SKM-1 (cell line): ENCODE measurements around the gene PHGDH.

Experiments used
- DNase-seq: peaks from one replicate; lab custom pipeline; 2025; ENCODE audit not compliant: unreplicated experiment; lab: John Stamatoyannopoulos, UW

The PHGDH gene

GRCh38 chr1:119758584-119758983 is 46.9 kb downstream of the PHGDH start:
- no peak for DNase-seq

DNA sequence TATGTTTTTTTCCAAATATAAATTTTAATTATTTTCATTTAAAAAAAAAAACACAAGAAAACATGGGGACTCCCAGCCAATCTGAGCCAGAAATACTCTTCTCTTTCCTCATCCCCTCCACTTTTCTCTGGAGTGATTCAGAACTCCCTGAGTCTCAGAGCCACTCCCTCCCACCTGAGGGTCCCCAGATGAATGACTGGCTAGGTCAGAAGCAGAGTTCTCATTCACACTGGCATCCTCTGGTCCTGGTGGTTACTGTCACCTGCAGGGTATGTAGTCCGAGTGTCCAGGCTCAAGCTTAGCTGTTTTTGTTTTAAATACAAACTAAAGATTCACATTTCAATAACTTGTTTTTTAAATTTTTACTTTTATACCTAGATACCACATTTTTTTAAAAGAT is 50.7 kb downstream of the PHGDH start:
- DNase-seq = no peak

GRCh38 chr1:119762953-119763352 is 51.2 kb downstream of the PHGDH start:
- no peak for DNase-seq

- DNase-seq = no peak
Measured at GRCh38 chr1:119764220-119764619, 52.5 kb downstream of the PHGDH start.

GRCh38 chr1:119766374-119766794 is 54.6 kb downstream of the PHGDH start:
- no peak for DNase-seq

DNA sequence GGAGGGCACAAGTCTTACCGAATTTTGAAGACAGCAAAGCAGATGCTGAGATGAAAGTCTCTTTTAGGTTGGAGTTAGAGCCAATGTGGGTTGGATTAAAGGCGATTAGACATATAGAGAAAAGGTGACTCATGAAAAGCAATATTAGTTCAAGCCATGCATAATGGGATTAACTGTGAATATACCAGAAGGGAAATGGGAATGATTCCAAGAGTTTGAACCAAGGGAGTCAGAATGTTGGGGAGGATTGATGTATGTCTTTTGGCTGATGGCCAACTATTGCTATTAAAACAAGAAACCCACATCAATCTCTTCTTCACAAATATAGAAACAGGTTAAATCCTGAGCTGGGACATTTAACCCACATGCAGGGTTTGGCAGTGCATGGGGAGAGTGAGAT is 55.8 kb downstream of the PHGDH start:
- no peak for DNase-seq

DNA sequence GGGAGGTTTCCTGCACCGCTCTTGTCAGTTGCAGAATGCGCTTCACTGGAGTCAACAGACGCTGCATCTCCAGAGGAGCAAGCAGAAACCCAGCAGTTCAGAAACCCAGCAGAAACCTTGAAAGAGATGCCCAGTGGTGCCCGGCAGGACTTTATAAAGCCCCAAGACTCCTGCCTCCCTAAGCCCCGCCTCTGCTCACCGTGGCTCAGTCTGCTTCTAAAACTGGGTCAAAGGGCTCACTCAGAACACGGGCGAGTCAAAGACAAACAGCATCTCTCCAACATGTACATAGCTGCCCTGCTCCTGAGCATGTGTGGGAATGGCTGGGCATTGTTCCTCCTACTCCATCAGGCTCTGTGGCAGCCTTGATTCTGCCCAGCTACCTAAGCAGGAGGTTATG is 57.0 kb downstream of the PHGDH start, which contains the start of gene HMGCS2:
HMGCS2 (minus strand) TSS at position 128 of the 400 bp plus-strand sequence; CDS start at position 67, 61 bp downstream.
- DNase-seq = no peak

GRCh38 chr1:119771016-119771415 is 59.3 kb downstream of the PHGDH start:
- DNase-seq = no peak

DNA sequence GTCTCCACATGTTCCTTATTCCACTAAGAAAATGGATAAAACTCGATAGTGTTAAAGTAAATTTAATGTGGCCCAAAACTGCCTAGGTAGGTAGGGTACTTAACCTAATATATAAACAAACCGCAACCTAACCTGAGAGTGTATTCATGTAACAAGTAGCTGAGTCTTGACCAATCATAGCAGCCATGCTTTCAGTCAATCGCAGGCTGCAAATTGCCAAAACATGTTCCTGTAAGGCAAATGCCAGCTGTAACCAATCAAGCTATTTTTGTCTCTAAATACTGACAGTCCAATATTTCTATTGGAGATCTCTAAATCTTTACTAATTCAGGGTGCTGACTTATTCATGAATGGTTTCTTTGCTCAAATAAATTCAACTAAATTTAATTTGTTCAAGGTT is 60.0 kb downstream of the PHGDH start:
- no peak for DNase-seq

GRCh38 chr1:119772298-119772697 is 60.6 kb downstream of the PHGDH start:
- no peak for DNase-seq

DNA sequence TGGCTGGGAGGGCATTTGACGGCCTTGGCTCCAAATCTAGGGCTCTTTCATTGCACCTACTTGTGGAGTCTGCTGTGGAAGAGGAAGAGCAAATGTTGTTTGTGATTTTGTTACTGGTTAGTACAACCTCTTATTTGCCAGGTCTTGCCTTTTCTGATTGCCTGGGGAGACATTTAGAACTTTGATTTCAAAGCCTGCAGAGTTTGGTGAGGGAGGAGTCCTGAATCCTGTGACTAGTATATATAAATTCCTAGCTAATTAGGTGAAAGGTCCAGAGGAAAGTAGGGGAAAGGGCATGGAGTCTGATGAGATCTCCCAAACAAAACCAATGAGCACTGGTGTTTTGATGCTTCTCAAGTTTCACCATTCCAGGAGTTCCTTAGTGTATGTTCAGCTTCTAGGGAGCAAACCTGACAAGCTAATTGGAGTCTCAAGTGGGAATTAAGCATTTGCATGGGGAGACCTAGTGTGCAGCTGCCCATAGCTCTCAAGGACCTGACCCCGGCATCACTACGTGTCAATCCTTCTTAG is 62.0 kb downstream of the PHGDH start:
- no peak for DNase-seq

GRCh38 chr1:119774746-119775490 is 63.2 kb downstream of the PHGDH start:
- DNase-seq = no peak

- DNase-seq = no peak
Measured at GRCh38 chr1:119778359-119778758, 66.6 kb downstream of the PHGDH start.

DNA sequence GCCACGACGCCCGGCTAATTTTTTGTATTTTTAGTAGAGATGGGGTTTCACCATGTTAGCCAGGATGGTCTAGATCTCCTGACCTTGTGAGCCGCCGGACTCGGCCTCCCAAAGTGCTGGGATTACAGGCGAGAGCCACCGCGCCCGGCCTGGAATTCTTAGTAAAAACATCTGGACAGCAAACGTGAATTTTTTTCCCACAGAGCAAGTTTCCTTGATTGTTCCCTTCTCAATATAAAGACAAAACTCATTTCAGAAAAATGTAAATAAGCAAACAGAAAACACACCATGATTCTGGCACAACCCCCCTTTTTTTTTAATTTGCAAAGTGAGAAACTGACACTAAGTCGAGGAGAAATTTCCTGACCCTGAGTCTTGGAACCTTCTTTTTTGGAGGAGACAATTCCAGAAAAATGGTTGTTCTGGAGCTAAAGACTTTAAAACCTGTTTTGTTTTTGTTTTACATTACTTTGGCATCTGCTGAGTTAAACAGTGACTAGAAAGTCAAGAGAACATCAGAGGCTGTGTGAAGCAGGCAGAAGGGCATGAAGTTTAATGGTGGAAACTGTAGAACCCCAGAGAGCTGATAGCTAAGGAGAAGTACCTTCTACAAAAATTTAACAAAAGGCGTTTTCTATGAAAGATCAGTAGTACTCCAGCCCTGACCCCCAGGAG is 67.3 kb downstream of the PHGDH start:
- no peak for DNase-seq

DNA sequence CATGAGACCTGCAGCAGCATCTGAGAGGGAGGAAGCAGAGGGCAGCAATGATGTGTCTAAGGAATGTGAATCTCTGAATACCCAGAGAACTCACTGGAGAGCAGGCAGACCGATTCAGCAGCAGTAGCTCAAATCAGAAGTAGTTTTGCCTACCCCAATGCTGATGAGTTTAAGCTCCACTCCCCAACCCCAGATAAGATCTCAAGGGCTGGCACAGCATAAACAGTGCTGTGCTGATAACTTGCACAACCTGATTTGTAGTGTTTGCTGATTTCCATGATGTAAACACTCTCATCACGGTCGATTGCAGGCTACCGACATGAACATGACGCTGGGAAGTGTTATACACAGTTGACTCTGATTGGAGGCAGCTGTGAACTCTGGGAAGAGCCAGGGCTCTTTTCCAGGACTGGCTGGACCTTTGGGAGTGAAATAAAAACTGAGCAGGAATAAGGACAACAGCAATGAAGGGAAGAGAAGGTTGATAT is 68.2 kb downstream of the PHGDH start:
- DNase-seq = no peak

DNA sequence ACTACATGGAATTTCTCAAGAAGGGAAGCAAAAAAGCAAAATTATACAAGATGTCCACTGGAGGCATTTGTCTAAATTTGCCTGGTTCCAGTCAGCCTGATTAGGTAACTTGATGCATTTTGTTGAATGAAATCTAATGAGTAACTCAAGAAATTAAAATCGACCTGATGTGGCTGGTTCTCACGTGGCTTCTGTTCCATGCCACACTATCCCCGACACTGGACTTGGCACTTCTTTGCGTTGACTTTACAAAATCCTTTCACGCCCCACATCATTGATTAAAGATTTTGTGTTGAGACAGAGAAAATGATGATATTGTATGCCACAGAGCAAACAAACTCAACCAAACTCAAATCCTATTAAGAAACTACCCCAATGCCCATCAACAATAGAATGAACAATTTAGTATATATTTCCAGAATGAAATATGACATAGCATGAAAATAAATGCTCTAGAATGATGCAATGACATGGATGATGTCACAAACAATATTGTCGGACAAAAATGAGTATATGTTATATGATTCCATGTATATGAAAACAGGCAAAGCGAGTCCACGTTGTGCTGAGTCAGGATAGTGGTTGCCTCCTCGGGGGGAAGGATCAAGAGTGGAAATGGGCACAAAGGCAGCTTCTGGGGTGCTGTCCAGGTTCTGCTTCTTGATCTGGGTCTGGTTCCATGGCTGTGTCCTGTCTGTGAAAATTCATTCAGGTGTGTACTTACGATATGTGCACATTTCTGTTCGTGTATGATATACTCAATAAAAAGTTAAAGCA is 69.9 kb downstream of the PHGDH start:
- DNase-seq = no peak

GRCh38 chr1:119782631-119783325 is 71.0 kb downstream of the PHGDH start:
- DNase-seq = no peak

DNA sequence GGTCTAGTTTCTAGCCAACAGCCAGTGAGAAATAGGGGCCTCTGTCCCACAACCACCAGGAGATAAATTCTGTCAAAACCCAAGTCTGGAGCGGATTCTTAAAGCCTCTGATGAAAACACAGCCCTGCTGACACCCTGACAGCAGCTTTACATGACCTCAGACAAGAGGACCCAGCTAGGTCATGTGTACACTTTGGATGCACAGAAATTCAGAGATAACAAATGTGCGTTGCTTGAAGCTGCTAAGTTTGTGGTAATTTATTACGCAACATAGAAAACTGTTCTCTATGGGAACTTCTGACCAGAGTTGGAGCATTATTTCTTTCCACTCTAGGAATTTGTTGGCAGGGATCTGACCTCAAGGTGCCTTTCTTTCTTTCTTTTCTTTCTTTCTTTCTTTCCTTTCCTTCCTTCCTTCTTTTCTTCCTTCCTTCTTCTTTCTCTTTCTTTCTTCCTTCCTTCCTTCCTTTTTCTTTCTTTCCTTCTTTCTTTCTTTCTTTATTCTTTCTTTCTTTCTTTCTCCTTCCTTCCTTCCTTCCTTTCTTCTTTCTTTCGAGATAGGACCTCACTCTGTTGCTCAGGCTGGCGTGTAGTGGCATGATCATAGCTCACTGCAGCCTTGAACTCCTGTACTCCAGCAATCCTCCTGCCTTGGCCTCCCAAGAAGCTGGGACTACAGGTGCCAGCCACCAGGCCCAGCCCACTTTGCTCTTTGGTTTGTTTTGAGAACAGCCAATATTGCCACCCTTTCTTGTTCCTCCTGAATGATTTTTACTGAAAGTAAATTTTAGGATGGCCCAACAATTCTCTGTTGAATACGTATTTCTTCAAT is 71.8 kb downstream of the PHGDH start:
- DNase-seq = peak; percentile 17

GRCh38 chr1:119784191-119784781 is 72.6 kb downstream of the PHGDH start:
- DNase-seq = peak; percentile 48
